ENCODE results near the gene WDR18.

The WDR18 gene, protein sequence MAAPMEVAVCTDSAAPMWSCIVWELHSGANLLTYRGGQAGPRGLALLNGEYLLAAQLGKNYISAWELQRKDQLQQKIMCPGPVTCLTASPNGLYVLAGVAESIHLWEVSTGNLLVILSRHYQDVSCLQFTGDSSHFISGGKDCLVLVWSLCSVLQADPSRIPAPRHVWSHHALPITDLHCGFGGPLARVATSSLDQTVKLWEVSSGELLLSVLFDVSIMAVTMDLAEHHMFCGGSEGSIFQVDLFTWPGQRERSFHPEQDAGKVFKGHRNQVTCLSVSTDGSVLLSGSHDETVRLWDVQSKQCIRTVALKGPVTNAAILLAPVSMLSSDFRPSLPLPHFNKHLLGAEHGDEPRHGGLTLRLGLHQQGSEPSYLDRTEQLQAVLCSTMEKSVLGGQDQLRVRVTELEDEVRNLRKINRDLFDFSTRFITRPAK

DNA sequence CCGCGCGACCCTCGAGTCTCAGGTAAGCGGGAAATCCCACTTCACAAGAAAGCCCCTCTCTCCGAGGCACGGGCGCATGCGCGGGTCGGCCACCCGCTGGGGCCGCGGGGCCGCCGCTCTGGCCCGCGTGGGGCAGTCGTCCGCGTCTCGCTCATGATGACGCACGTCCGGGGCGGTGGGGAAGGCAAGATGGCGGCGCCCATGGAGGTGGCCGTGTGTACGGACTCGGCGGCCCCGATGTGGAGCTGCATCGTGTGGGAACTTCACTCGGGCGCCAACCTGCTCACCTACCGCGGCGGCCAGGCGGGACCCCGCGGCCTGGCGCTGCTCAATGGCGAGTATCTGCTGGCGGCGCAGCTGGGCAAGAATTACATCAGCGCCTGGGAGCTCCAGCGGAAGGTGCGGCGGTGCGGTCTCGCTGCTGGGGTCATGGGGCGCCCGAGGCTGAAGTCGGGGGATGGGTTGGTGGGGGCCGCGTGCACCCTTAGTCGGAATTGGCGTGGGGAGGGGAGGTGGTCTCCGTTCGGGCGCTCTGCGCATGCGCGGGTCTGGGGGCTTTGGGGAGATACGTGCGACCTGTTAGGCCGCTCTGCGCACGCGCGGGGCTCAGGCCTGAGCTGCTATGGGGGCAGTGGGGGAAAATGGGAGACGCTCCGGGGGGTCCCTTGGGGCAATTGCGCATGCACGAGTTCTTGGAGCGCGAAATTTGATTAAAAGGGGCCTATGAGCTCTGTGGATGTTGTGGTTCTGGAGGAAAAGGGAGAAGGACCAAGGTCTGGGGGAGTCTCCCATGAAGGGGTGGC lies at the start of gene WDR18:
WDR18 (plus strand) TSS at position 181 of the 803 bp plus-strand sequence; CDS start at position 190, 9 bp downstream.
- H3K36me3 ChIP-seq (ENCODE audit: control insufficient read depth, insufficient read depth, low read length, severe bottlenecking), result peaks cover 12% of the 10 kb centered on the region
- peak within 1 kb of the TSS; percentile 97 for H3K9ac ChIP-seq (ENCODE audit: low read length)
- peaks cover 21% of the 10 kb centered on the region for H3K4me1 ChIP-seq (ENCODE audit: control insufficient read depth, insufficient read depth, low read length)
- DNase-seq (ENCODE audit: low read depth), result peak; percentile 98
- no peaks in the 10 kb centered on the region for H3K27me3 ChIP-seq (replicated peaks; ENCODE audit: control insufficient read depth, insufficient read depth, low read length)
- no peaks in the 10 kb centered on the region for H3K9me3 ChIP-seq (ENCODE audit: control insufficient read depth, low read length)
- H3K4me3 ChIP-seq (ENCODE audit: low read length), result peak within 1 kb of the TSS; percentile 97

- peak overlapping the region; percentile 8 for H3K9ac ChIP-seq (ENCODE audit: low read length)
- H3K9me3 ChIP-seq (ENCODE audit: control insufficient read depth, low read length), result no peaks in the 10 kb centered on the region
- H3K36me3 ChIP-seq (ENCODE audit: control insufficient read depth, insufficient read depth, low read length, severe bottlenecking), result peaks cover 39% of the 10 kb centered on the region
- no peaks in the 10 kb centered on the region for H3K27me3 ChIP-seq (replicated peaks; ENCODE audit: control insufficient read depth, insufficient read depth, low read length)
- DNase-seq (ENCODE audit: low read depth), result no peak
- H3K4me1 ChIP-seq (ENCODE audit: control insufficient read depth, insufficient read depth, low read length), result peaks cover 32% of the 10 kb centered on the region
- no peak overlapping the region for H3K4me3 ChIP-seq (ENCODE audit: low read length)
These were observed 49.2 kb upstream of the WDR18 start for GRCh38 chr19:934865-935479.

- no peak for DNase-seq (ENCODE audit: low read depth)
These were observed 48.0 kb upstream of the WDR18 start for GRCh38 chr19:936175-936546.

GRCh38 chr19:937259-937694 lies 46.9 kb upstream of the WDR18 start:
- H3K36me3 ChIP-seq (ENCODE audit: control insufficient read depth, insufficient read depth, low read length, severe bottlenecking), result peaks cover 36% of the 10 kb centered on the region
- H3K9ac ChIP-seq (ENCODE audit: low read length), result no peak overlapping the region
- H3K4me1 ChIP-seq (ENCODE audit: control insufficient read depth, insufficient read depth, low read length), result peaks cover 31% of the 10 kb centered on the region

More at GRCh38 chr19:936175-936546, 48.0 kb upstream of the WDR18 start:
- no peak overlapping the region for H3K9ac ChIP-seq (ENCODE audit: low read length)
- no peaks in the 10 kb centered on the region for H3K27me3 ChIP-seq (replicated peaks; ENCODE audit: control insufficient read depth, insufficient read depth, low read length)
- H3K4me1 ChIP-seq (ENCODE audit: control insufficient read depth, insufficient read depth, low read length), result peaks cover 32% of the 10 kb centered on the region
- H3K36me3 ChIP-seq (ENCODE audit: control insufficient read depth, insufficient read depth, low read length, severe bottlenecking), result peaks cover 33% of the 10 kb centered on the region
- H3K4me3 ChIP-seq (ENCODE audit: low read length), result no peak overlapping the region
- H3K9me3 ChIP-seq (ENCODE audit: control insufficient read depth, low read length), result no peaks in the 10 kb centered on the region

DNA sequence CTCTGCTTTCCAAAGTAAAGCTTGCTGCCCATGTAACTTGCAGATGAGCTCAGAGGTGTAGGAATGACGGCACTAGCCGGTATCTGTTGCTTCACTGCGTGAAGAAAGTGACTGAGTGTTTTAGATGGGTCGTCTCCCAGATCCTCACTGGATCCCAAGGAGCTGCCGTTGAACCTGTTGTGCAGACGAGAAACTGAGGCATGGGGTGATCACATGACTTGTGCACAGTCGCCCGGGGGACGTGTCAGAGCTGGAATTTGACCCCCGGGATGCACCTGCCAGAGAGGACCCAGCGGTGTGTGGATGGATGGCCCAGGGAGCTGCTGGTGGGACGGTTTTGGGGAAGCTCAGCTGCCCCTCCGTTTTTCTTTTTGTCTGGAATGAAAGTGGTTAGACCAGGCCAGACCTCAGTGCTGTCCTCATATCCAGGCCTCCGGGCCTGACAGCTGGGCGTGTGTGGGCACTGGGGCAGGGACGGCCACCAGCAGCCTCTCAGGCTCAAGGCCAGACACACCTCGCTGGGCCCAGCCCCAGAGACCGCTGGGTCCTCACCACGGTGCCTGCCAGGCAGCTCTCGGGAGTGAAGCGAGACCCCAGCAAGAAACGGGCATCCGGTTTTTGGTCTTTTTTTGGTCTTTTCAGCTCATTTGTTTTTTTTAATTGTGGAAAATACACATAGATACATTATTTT lies 45.8 kb upstream of the WDR18 start:
- Histone ChIP-seq H3K36me3 (ENCODE audit: control insufficient read depth, insufficient read depth, low read length, severe bottlenecking) (peaks cover 38% of the 10 kb centered on the region), H3K9ac (ENCODE audit: low read length) (no peak overlapping the region), H3K4me1 (ENCODE audit: control insufficient read depth, insufficient read depth, low read length) (peaks cover 21% of the 10 kb centered on the region), H3K4me3 (ENCODE audit: low read length) (no peak overlapping the region), H3K9me3 (ENCODE audit: control insufficient read depth, low read length) (no peaks in the 10 kb centered on the region), H3K27me3 (replicated peaks; ENCODE audit: control insufficient read depth, insufficient read depth, low read length) (no peaks in the 10 kb centered on the region)
- no peak for DNase-seq (ENCODE audit: low read depth)

More at GRCh38 chr19:937259-937694, 46.9 kb upstream of the WDR18 start:
- Histone ChIP-seq H3K9me3 (ENCODE audit: control insufficient read depth, low read length) (no peaks in the 10 kb centered on the region), H3K27me3 (replicated peaks; ENCODE audit: control insufficient read depth, insufficient read depth, low read length) (no peaks in the 10 kb centered on the region), H3K4me3 (ENCODE audit: low read length) (no peak overlapping the region)
- no peak for DNase-seq (ENCODE audit: low read depth)

DNA sequence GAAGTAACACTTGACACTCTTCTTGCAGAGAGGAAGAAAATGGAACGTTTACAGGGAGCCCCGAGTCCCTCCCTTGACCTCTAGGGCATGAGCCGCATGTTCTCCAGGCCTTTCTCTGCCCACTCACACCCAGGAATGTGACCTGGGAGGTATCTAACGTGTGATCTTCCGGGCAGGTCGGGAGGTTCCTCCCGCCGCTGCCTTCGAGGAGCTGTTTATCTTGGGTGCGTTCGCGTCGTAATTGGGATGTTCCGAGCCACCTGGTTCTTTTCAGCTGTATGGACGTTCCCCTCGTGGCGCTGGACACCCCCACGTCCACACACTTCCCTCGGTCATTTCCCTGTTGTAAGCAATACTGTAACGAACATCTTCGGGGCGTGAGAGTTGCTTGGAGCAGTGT lies 44.7 kb upstream of the WDR18 start:
- DNase-seq (ENCODE audit: low read depth), result no peak
- H3K4me3 ChIP-seq (ENCODE audit: low read length), result no peak overlapping the region
- no peak overlapping the region for H3K9ac ChIP-seq (ENCODE audit: low read length)
- no peaks in the 10 kb centered on the region for H3K27me3 ChIP-seq (replicated peaks; ENCODE audit: control insufficient read depth, insufficient read depth, low read length)
- H3K4me1 ChIP-seq (ENCODE audit: control insufficient read depth, insufficient read depth, low read length), result peaks cover 10% of the 10 kb centered on the region
- peaks cover 38% of the 10 kb centered on the region for H3K36me3 ChIP-seq (ENCODE audit: control insufficient read depth, insufficient read depth, low read length, severe bottlenecking)
- no peaks in the 10 kb centered on the region for H3K9me3 ChIP-seq (ENCODE audit: control insufficient read depth, low read length)

DNA sequence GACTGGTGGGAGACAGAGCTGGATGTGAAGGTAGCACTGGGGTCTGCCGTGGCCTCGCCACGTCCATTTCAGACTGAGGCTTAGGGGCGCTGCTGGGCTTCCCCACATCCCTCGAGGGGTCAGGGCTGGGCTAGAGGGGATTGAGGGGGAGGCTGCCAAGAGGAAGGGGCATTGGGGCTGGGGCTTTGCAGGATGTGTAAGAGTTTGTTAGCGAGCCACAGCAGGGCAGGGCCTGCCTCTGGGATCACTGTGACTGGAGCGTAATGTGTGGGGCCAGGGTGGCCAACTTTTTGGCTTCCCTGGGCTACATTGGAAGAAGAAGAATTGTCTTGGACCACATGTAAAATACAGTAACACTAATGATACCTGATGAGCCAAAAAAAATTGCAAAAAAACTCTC lies 44.2 kb upstream of the WDR18 start:
- Histone ChIP-seq H3K4me3 (ENCODE audit: low read length) (no peak overlapping the region), H3K9me3 (ENCODE audit: control insufficient read depth, low read length) (no peaks in the 10 kb centered on the region), H3K9ac (ENCODE audit: low read length) (no peak overlapping the region), H3K36me3 (ENCODE audit: control insufficient read depth, insufficient read depth, low read length, severe bottlenecking) (peaks cover 38% of the 10 kb centered on the region), H3K4me1 (ENCODE audit: control insufficient read depth, insufficient read depth, low read length) (peaks cover 10% of the 10 kb centered on the region), H3K27me3 (replicated peaks; ENCODE audit: control insufficient read depth, insufficient read depth, low read length) (no peaks in the 10 kb centered on the region)
- DNase-seq (ENCODE audit: low read depth), result no peak

GRCh38 chr19:940591-941291 lies 43.4 kb upstream of the WDR18 start:
- Histone ChIP-seq H3K4me3 (ENCODE audit: low read length) (no peak overlapping the region), H3K9ac (ENCODE audit: low read length) (no peak overlapping the region), H3K27me3 (replicated peaks; ENCODE audit: control insufficient read depth, insufficient read depth, low read length) (no peaks in the 10 kb centered on the region), H3K4me1 (ENCODE audit: control insufficient read depth, insufficient read depth, low read length) (peaks cover 7% of the 10 kb centered on the region), H3K36me3 (ENCODE audit: control insufficient read depth, insufficient read depth, low read length, severe bottlenecking) (peaks cover 38% of the 10 kb centered on the region), H3K9me3 (ENCODE audit: control insufficient read depth, low read length) (no peaks in the 10 kb centered on the region)
- no peak for DNase-seq (ENCODE audit: low read depth)

- Histone ChIP-seq H3K9me3 (ENCODE audit: control insufficient read depth, low read length) (no peaks in the 10 kb centered on the region), H3K36me3 (ENCODE audit: control insufficient read depth, insufficient read depth, low read length, severe bottlenecking) (peaks cover 33% of the 10 kb centered on the region), H3K4me3 (ENCODE audit: low read length) (no peak overlapping the region), H3K9ac (ENCODE audit: low read length) (no peak overlapping the region), H3K27me3 (replicated peaks; ENCODE audit: control insufficient read depth, insufficient read depth, low read length) (no peaks in the 10 kb centered on the region), H3K4me1 (ENCODE audit: control insufficient read depth, insufficient read depth, low read length) (peaks cover 7% of the 10 kb centered on the region)
- no peak for DNase-seq (ENCODE audit: low read depth)
These were observed 42.6 kb upstream of the WDR18 start for GRCh38 chr19:941292-942132.
